ENCODE measurements around the gene MSTO1.
"Not testable (repeated sequence)": the region's sequence is repeated elsewhere in the genome, so short reads cannot be mapped to it uniquely, and the experiment has no call there.

Gene MSTO1

DNA sequence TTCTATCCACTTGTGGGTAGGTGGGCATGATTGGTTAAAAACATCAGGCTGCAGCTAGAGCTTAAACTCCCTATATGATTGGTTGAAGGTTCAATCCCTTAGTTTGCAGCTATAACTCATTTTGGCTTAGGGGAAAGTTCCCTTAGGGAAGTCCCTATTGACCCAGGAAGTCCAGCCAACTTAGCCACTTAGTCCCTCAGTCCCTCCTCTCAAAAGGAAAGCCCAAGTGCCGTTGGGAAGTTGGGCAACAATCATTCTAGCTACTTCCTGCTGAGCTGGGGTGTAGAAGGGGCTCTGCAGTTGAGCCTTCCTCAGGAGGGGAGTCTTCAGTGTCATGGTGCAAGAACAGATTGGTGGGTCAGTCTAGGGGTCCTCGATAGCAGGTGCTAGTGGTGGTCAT is 12.2 kb downstream of the MSTO1 start:
- Histone ChIP-seq H3K4me3 (ENCODE audit: extremely low read depth, insufficient read depth, low read length, poor library complexity, severe bottlenecking) (no peak overlapping the region), H3K9me3 (ENCODE audit: control insufficient read depth, low read length) (peaks cover 7% of the 10 kb centered on the region), H3K27ac (ENCODE audit: low read depth, low read length, severe bottlenecking) (no peak overlapping the region), H3K36me3 (ENCODE audit: control insufficient read depth, insufficient read depth, low read length) (no peaks in the 10 kb centered on the region), H3K4me1 (ENCODE audit: control insufficient read depth, insufficient read depth, low read length, poor library complexity, severe bottlenecking) (no peaks in the 10 kb centered on the region)
- 92 to 100% methylated on average over 1 to 2 of the region's 2 CpGs for WGBS, 2 experiments (ENCODE audit: insufficient coverage in 2 of 2)

DNA sequence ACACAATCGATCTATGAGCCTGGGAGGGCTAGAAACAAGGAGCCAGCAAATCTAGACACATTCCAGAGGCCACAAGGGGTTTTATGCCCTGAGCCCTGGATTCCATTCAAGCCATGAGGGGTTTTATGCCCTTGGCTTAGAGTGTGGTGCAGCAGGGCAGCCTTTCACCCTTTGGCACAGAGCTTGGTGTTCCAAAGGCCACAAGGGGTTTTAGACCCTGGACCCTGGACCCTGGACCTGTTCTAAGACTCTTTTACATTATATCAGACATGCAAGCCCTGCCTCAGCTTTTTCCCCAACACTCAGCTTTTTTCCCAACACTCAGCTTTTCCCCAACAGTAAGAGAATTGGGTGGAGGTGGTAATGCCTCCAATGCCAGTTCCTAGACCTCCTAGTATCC is 13.3 kb downstream of the MSTO1 start:
- no peak overlapping the region for H3K27ac ChIP-seq (ENCODE audit: low read depth, low read length, severe bottlenecking)
- H3K4me1 ChIP-seq (ENCODE audit: control insufficient read depth, insufficient read depth, low read length, poor library complexity, severe bottlenecking) = no peaks in the 10 kb centered on the region
- peaks cover 7% of the 10 kb centered on the region for H3K9me3 ChIP-seq (ENCODE audit: control insufficient read depth, low read length)
- H3K36me3 ChIP-seq (ENCODE audit: control insufficient read depth, insufficient read depth, low read length) = no peaks in the 10 kb centered on the region
- H3K4me3 ChIP-seq (ENCODE audit: extremely low read depth, insufficient read depth, low read length, poor library complexity, severe bottlenecking) = no peak overlapping the region
- 100% methylated on average over 1 of the region's 1 CpG for WGBS, 2 experiments (ENCODE audit: insufficient coverage in 2 of 2)

DNA sequence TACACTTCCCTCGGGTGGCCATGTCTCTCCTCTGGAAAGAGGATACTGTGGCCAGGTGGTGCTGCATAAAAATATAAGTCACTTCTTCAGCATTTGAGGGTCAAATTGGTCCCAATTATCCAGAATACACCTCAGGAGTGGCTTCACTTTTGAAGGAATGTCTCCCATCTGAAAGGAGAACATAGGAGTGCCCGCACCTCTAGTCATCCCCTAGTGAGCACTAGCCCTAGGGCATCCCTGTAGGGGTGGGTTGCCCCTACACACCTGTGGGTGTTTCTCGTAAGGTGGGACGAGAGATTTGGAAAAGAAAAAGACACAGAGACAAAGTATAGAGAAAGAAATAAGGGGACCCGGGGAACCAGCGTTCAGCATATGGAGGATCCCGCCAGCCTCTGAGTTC is 16.4 kb downstream of the MSTO1 start:
- not testable (repeated sequence) for H3K4me3 ChIP-seq (ENCODE audit: extremely low read depth, insufficient read depth, low read length, poor library complexity, severe bottlenecking); H3K4me1 ChIP-seq (ENCODE audit: control insufficient read depth, insufficient read depth, low read length, poor library complexity, severe bottlenecking); H3K36me3 ChIP-seq (ENCODE audit: control insufficient read depth, insufficient read depth, low read length); H3K27ac ChIP-seq (ENCODE audit: low read depth, low read length, severe bottlenecking); H3K9me3 ChIP-seq (ENCODE audit: control insufficient read depth, low read length)
- 100% methylated on average over 1 of the region's 7 CpGs for WGBS, 2 experiments (ENCODE audit: insufficient coverage in 2 of 2)

DNA sequence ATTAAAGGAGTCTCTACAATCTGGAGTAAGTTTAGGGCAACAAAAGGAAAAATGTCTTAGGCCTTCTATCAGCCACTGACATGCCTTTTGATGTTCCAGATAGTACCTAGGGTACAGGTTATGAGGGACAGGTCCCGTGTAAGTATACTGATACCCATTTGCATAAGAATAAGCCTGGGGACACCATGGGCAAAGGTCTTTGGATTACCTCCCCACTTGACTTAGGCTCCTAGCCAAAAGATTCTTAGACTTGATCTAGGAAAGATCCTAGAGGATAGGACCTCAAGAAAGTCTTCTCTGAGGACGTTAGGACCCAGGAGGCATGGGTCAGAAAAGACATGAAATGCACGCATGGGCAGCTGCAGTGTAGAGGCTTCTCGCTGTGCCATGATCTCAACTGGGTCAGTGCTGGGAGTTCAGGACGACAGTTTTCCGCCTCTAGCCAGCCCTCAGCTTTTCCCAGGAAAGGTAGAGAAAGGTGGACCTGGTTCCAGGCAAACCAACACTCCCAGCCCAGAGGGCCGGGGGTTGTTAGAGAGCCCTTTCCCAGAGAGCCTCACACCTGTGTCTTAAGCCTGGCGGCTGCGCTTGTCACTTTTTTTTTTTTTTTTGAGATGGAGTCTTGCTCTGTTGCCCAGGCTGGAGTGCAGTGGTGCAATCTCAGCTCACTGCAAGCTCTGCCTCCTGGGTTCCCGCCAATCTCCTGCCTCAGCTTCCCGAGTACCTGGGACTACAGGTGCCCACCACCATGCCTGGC is 26.6 kb downstream of the MSTO1 start:
- no peaks in the 10 kb centered on the region for H3K36me3 ChIP-seq (ENCODE audit: control insufficient read depth, insufficient read depth, low read length)
- H3K4me1 ChIP-seq (ENCODE audit: control insufficient read depth, insufficient read depth, low read length, poor library complexity, severe bottlenecking) = peaks cover 5% of the 10 kb centered on the region
- WGBS, 2 experiments (ENCODE audit: insufficient coverage in 2 of 2) = 88 to 96% methylated on average over 6 to 9 of the region's 11 CpGs
- H3K4me3 ChIP-seq (ENCODE audit: extremely low read depth, insufficient read depth, low read length, poor library complexity, severe bottlenecking) = no peak overlapping the region
- no peak overlapping the region for H3K27ac ChIP-seq (ENCODE audit: low read depth, low read length, severe bottlenecking)
- H3K9me3 ChIP-seq (ENCODE audit: control insufficient read depth, low read length) = peaks cover 6% of the 10 kb centered on the region

DNA sequence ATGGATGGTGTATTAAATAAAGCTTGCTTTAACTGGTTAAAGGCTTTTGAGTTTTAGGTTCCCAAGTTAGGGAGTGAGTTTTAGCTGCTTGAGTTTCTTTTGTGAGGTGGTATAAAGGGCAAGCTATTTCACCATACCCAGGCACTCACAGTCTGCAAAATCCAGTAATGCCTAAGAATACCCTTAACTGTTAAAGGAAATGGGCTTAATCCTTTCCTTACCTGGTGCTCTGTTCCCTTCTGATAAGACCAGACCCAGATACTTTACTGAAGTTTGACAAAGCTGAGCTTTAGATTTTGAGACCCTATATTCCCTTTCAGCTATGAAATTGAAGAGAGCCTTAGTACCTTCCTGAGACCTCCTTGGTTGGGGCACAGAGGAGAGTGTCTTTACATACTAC is 30.3 kb downstream of the MSTO1 start:
- no peak overlapping the region for H3K27ac ChIP-seq (ENCODE audit: low read depth, low read length, severe bottlenecking)
- H3K4me1 ChIP-seq (ENCODE audit: control insufficient read depth, insufficient read depth, low read length, poor library complexity, severe bottlenecking) = peaks cover 5% of the 10 kb centered on the region
- no peaks in the 10 kb centered on the region for H3K36me3 ChIP-seq (ENCODE audit: control insufficient read depth, insufficient read depth, low read length)
- H3K4me3 ChIP-seq (ENCODE audit: extremely low read depth, insufficient read depth, low read length, poor library complexity, severe bottlenecking) = no peak overlapping the region
- peaks cover 27% of the 10 kb centered on the region for H3K9me3 ChIP-seq (ENCODE audit: control insufficient read depth, low read length)

DNA sequence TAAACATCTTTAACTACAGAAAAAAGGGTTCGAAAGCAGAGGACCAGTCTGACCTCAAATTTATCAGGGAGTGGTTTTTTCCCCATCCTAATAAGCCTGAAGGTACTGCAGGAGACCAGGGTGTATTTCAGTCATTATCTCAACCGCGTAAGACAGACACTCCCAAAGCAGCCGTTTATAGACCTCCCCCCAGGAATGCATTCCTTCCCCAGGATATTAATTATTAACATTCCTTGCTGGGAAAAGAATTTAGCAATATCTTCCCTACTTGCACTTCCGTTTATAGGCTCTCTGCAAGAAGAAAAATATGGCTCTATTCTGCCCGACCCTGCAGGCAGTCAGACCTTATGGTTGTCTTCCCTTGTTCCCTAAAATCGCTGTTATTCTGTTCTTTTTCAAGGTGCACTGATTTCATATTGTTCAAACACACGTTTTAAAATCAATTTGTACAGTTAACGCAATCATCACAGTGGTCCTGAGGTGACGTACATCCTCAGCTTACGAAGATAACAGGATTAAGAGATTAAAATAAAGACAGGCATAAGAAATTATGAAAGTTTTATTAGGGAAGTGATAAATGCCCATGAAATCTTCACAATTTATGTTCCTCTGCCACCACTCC is 32.7 kb downstream of the MSTO1 start:
- H3K9me3 ChIP-seq (ENCODE audit: control insufficient read depth, low read length) = peaks cover 27% of the 10 kb centered on the region
- not testable (repeated sequence) for H3K36me3 ChIP-seq (ENCODE audit: control insufficient read depth, insufficient read depth, low read length); H3K4me3 ChIP-seq (ENCODE audit: extremely low read depth, insufficient read depth, low read length, poor library complexity, severe bottlenecking); H3K27ac ChIP-seq (ENCODE audit: low read depth, low read length, severe bottlenecking); H3K4me1 ChIP-seq (ENCODE audit: control insufficient read depth, insufficient read depth, low read length, poor library complexity, severe bottlenecking)
- 88 to 100% methylated on average over 2 to 3 of the region's 11 CpGs for WGBS, 2 experiments (ENCODE audit: insufficient coverage in 2 of 2)

DNA sequence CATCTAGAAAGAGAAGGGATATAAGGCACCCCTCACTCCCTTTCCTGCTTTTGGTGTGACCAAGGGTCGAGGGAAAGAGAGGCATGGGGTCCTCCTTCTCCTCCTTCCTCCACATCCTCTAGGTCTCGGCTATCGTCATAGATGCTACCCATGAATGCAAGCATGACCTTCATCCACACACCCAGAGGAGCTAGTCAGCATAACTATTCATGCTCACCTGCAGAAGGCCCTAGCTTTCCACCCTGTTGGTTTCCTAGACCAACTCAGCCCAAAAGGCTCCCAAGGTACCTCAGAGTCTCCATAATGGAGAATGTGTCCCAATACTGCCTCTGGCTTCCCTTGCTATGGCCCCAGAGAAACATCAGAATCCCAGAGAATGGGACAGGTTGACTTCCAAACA is 33.2 kb downstream of the MSTO1 start:
- 80 to 92% methylated on average over 1 to 2 of the region's 3 CpGs for WGBS, 2 experiments (ENCODE audit: insufficient coverage in 2 of 2)
- H3K4me3 ChIP-seq (ENCODE audit: extremely low read depth, insufficient read depth, low read length, poor library complexity, severe bottlenecking) = no peak overlapping the region

DNA sequence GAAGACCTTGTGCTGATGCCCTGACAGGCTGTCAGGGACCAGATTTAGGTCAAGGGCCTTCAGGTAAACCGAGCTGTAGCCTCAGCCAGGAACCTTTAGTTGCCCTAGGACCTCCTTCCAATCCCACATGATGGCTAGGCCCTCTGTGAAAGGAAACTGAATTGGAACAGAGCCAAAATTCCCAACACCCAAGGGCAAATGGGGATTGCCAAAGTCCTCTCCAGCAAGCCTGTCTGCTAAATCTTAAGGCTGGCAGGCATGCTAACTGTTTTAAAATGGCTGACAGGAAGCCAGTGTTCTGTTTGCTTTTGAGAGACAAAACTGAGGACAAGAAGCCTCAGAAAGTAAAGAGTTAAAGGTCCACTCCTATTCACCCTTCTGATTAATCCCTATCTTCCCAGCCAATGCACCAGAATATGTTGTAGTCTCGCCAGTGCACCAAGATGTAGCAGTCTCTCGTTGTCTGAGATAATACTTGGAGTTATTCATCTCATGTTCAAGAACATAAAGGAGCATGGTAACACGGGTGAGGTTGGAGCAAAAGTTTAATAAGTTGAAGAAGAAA is 35.1 kb downstream of the MSTO1 start:
- Histone ChIP-seq H3K9me3 (ENCODE audit: control insufficient read depth, low read length) (peaks cover 27% of the 10 kb centered on the region), H3K36me3 (ENCODE audit: control insufficient read depth, insufficient read depth, low read length) (no peaks in the 10 kb centered on the region), H3K4me3 (ENCODE audit: extremely low read depth, insufficient read depth, low read length, poor library complexity, severe bottlenecking) (no peak overlapping the region), H3K27ac (ENCODE audit: low read depth, low read length, severe bottlenecking) (no peak overlapping the region), H3K4me1 (ENCODE audit: control insufficient read depth, insufficient read depth, low read length, poor library complexity, severe bottlenecking) (peaks cover 2% of the 10 kb centered on the region)
- WGBS, 2 experiments (ENCODE audit: insufficient coverage in 2 of 2) = 90 to 93% methylated on average over 3 to 4 of the region's 4 CpGs

More for the DNA sequence above, 33.2 kb downstream of the MSTO1 start:
- Histone ChIP-seq H3K36me3 (ENCODE audit: control insufficient read depth, insufficient read depth, low read length) (no peaks in the 10 kb centered on the region), H3K27ac (ENCODE audit: low read depth, low read length, severe bottlenecking) (no peak overlapping the region), H3K4me1 (ENCODE audit: control insufficient read depth, insufficient read depth, low read length, poor library complexity, severe bottlenecking) (peaks cover 2% of the 10 kb centered on the region), H3K9me3 (ENCODE audit: control insufficient read depth, low read length) (peaks cover 27% of the 10 kb centered on the region)

DNA sequence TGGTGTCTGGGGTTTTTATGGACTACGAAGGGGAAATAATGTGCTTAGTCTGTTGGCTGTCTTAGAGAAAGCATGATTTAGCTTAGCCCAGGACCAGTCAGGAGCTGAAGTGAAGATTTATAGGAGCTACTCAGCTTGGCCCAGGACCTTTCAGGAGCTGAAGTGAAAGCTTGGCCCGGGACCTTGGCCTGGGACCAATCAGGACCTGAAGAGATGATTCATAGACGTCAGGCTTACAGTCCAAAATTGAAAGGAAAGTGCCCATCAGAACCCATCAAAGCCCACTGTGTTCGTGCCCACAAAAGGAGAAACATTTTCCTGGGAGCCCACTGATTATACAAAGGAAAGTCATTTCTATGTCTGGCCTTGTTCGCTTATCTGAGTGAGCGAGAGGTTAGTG is 35.6 kb downstream of the MSTO1 start:
- no peaks in the 10 kb centered on the region for H3K4me1 ChIP-seq (ENCODE audit: control insufficient read depth, insufficient read depth, low read length, poor library complexity, severe bottlenecking)
- no peak overlapping the region for H3K4me3 ChIP-seq (ENCODE audit: extremely low read depth, insufficient read depth, low read length, poor library complexity, severe bottlenecking)
- no peaks in the 10 kb centered on the region for H3K36me3 ChIP-seq (ENCODE audit: control insufficient read depth, insufficient read depth, low read length)
- WGBS, 2 experiments (ENCODE audit: insufficient coverage in 2 of 2) = 88 to 97% methylated on average over 4 to 6 of the region's 6 CpGs
- H3K9me3 ChIP-seq (ENCODE audit: control insufficient read depth, low read length) = peaks cover 27% of the 10 kb centered on the region
- no peak overlapping the region for H3K27ac ChIP-seq (ENCODE audit: low read depth, low read length, severe bottlenecking)

DNA sequence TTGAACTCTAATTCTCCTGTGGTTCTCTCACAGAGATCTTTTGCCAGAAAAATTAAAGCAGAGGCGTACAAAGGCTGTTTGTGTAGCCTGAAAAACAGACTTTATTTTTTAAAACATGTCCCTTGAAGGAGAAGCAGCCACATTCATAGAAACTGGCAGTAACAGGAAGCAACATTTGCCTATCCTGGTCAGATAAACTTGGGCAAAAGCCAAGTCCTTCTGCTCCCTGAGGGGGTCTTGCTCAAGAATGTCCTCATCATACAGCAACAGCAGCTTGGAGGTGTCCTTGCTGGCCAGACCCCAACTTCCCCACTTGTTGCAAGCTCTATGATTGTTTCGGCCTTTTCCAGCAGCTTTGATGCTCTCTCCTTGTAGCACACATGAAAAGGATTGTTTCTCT is 36.3 kb downstream of the MSTO1 start:
- Histone ChIP-seq H3K9me3 (ENCODE audit: control insufficient read depth, low read length) (peaks cover 24% of the 10 kb centered on the region), H3K36me3 (ENCODE audit: control insufficient read depth, insufficient read depth, low read length) (no peaks in the 10 kb centered on the region), H3K4me3 (ENCODE audit: extremely low read depth, insufficient read depth, low read length, poor library complexity, severe bottlenecking) (no peak overlapping the region), H3K27ac (ENCODE audit: low read depth, low read length, severe bottlenecking) (no peak overlapping the region), H3K4me1 (ENCODE audit: control insufficient read depth, insufficient read depth, low read length, poor library complexity, severe bottlenecking) (peaks cover 6% of the 10 kb centered on the region)
- 69 to 90% methylated on average over 2 of the region's 2 CpGs for WGBS, 2 experiments (ENCODE audit: insufficient coverage in 2 of 2)

All from mesodermal cell (in vitro differentiated cells).